Natural killer cell (primary cell): Measurements from ENCODE around the gene NPC1. TPM values are rescaled to one million over a fixed set of nuclear protein-coding genes. Genes with fewer than 3 reads are reported as not detected.

Source experiments
- ATAC-seq, 3 donors: fragments of 150-1000 bp in 2 of 3; fragments of 200-7000 bp in 1 of 3; cut with Tn5 transposase; 1 replicate in 1 of 3; 2 replicates in 2 of 3; pipeline ENCODE4 v1.10.0; 2021; ENCODE audit warnings: mild to moderate bottlenecking in 2 of 3, moderate library complexity in 2 of 3
- DNase-seq, 2 donors: peaks; one replicate each; pipeline versions ENCODE4 v3.0.0 to v3.0.0-alpha.2; 2013 to 2021; ENCODE audit warnings: mixed read lengths in 1 of 2
- H3K27ac ChIP-seq: one replicate; pipeline ENCODE4 v1.5.1; 2013; ENCODE audit warnings: mild to moderate bottlenecking, low read length
- H3K27me3 ChIP-seq: one replicate; pipeline ENCODE4 v1.6.1; 2013; ENCODE audit warnings: low read length; ENCODE audit not compliant: control insufficient read depth, insufficient read depth
- H3K36me3 ChIP-seq: one replicate; pipeline ENCODE4 v1.6.1; 2013; ENCODE audit warnings: low read length; ENCODE audit not compliant: control insufficient read depth, insufficient read depth
- H3K4me1 ChIP-seq: one replicate; pipeline ENCODE4 v1.6.1; 2013; ENCODE audit warnings: low read length; ENCODE audit not compliant: control insufficient read depth, insufficient read depth
- H3K4me3 ChIP-seq: one replicate; pipeline ENCODE4 v1.5.1; 2013; ENCODE audit warnings: low read length
- H3K9me3 ChIP-seq: one replicate; pipeline ENCODE4 v1.6.1; 2013; ENCODE audit warnings: low read length; ENCODE audit not compliant: control insufficient read depth, insufficient read depth
- H3K27ac Mint-ChIP-seq, 2 donors: one replicate each; pipeline ENCODE4 v1.8.0; 2022; ENCODE audit warnings: mild to moderate bottlenecking in 2 of 2, mixed read lengths in 2 of 2, moderate library complexity in 1 of 2
- H3K27me3 Mint-ChIP-seq, 2 donors: one replicate each; pipeline ENCODE4 v1.8.0; 2022; ENCODE audit warnings: low read depth in 2 of 2, mixed read lengths in 2 of 2
- H3K36me3 Mint-ChIP-seq: one replicate; pipeline ENCODE4 v1.8.0; 2022; ENCODE audit warnings: mixed read lengths
- H3K4me1 Mint-ChIP-seq, 2 donors: one replicate each; pipeline ENCODE4 v1.8.0; 2022; ENCODE audit warnings: mixed read lengths in 2 of 2
- H3K4me3 Mint-ChIP-seq: one replicate; pipeline ENCODE4 v1.8.0; 2022; ENCODE audit warnings: mild to moderate bottlenecking, moderate library complexity, mixed read lengths
- H3K9me3 Mint-ChIP-seq, 2 donors: one replicate each; pipeline ENCODE4 v1.8.0; 2022; ENCODE audit warnings: mixed read lengths in 2 of 2
- CTCF ChIP-seq: fragments of 200-600 bp; IDR thresholded peaks from one replicate; pipeline ENCODE4 v1.8.0; 2022; ENCODE audit warnings: antibody characterized with exemption
- WGBS: methylation state at CpG from one replicate; pipeline ENCODE4 v1.1.7; 2013; ENCODE audit warnings: missing lambda C conversion rate; ENCODE audit not compliant: insufficient coverage; 5-methylcytosine and 5-hydroxymethylcytosine counted together
- intact Hi-C: fragments of 100-400 bp; cut with micrococcal nuclease; formaldehyde crosslinking; loops from one replicate; pipeline ENCODE4 v1.14.2; 2022
- total RNA-seq, 4 donors: library from RNA; stranded (reverse); fragments of 120-200 nt in 1 of 4; gene quantifications; one replicate each; pipeline versions ENCODE4 v1.2.3 to v1.2.4, GENCODE V29; 2013 to 2022

Gene NPC1
- total RNA-seq, 3 donors from 2014 or later (not counting 1 experiment from before 2014, with no cell fraction given): 143 to 203 (median 173) TPM

- H3K27me3 Mint-ChIP-seq: no peaks in the 10 kb centered on the region
- Histone ChIP-seq H3K27me3 (no peaks in the 10 kb centered on the region), H3K4me1 (no peaks in the 10 kb centered on the region), H3K4me3 (no peak overlapping the region), H3K36me3 (peaks cover 97% of the 10 kb centered on the region), H3K9me3 (no peaks in the 10 kb centered on the region), H3K27ac (no peak overlapping the region)
- H3K4me1 Mint-ChIP-seq: no peaks in the 10 kb centered on the region
- WGBS: 96% methylated on average over 13 of the region's 13 CpGs
- TF ChIP-seq CTCF: no peak
- H3K4me3 Mint-ChIP-seq: no peak overlapping the region
- DNase-seq: no peak
- H3K9me3 Mint-ChIP-seq: no peaks in the 10 kb centered on the region
- intact Hi-C loops: no loop called here
- ATAC-seq: no peak
- peak overlapping the region; percentile 54 to 69 for H3K27ac Mint-ChIP-seq
- peaks cover 22% of the 10 kb centered on the region for H3K36me3 Mint-ChIP-seq
These were observed 54.4 kb downstream of the NPC1 start for GRCh38 chr18:23531912-23532311.

DNA sequence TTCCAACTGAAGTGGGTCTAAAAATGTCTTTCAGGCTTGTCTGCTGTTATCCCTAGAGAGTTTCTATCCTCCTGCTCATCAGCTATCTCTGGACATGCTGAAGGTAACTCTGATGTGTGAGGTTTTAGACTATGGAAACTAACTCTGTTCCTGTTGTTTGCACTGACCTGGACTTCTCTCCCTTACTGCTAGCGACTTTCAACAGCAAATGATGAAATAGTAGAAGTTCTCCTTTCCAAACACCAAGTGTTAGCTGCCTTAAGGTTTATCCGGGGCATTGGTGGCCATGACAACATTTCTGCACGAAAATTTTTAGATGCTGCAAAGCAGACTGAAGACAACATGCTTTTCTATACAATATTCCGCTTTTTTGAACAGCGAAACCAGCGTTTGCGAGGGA lies 56.1 kb downstream of the NPC1 start:
- no peaks in the 10 kb centered on the region for H3K4me1 ChIP-seq
- 92% methylated on average over 7 of the region's 7 CpGs for WGBS
- Mint-ChIP-seq H3K27me3 (no peaks in the 10 kb centered on the region), H3K36me3 (peaks cover 22% of the 10 kb centered on the region), H3K4me1 (peaks cover 4% of the 10 kb centered on the region in 2 donors), H3K9me3 (no peaks in the 10 kb centered on the region), H3K4me3 (no peak overlapping the region), H3K27ac (peak overlapping the region; percentile 50 to 69)
- TF ChIP-seq CTCF: no peak
- H3K27ac ChIP-seq: no peak overlapping the region
- intact Hi-C loops: no loop called here
- H3K9me3 ChIP-seq: no peaks in the 10 kb centered on the region
- ATAC-seq (no peak), DNase-seq (no peak)
- no peaks in the 10 kb centered on the region for H3K27me3 ChIP-seq
- H3K36me3 ChIP-seq: peaks cover 94% of the 10 kb centered on the region
- no peak overlapping the region for H3K4me3 ChIP-seq

- H3K36me3 Mint-ChIP-seq: peaks cover 18% of the 10 kb centered on the region
- Histone ChIP-seq H3K4me1 (no peaks in the 10 kb centered on the region), H3K36me3 (peaks cover 90% of the 10 kb centered on the region), H3K4me3 (no peak overlapping the region), H3K9me3 (no peaks in the 10 kb centered on the region), H3K27ac (no peak overlapping the region), H3K27me3 (no peaks in the 10 kb centered on the region)
- intact Hi-C loops: no loop called here
- DNase-seq (no peak), ATAC-seq (no peak)
- H3K4me1 Mint-ChIP-seq: peaks cover 4% of the 10 kb centered on the region in 2 donors
- no peak overlapping the region for H3K4me3 Mint-ChIP-seq
- 75% methylated on average over 3 of the region's 3 CpGs for WGBS
- TF ChIP-seq CTCF: no peak
- H3K27me3 Mint-ChIP-seq: no peaks in the 10 kb centered on the region
- no peaks in the 10 kb centered on the region for H3K9me3 Mint-ChIP-seq
- peak overlapping the region; percentile 50 to 69 for H3K27ac Mint-ChIP-seq
These were observed 56.7 kb downstream of the NPC1 start for GRCh38 chr18:23529604-23530003.
